Neural progenitor cell (in vitro differentiated cells): ENCODE data around the gene TSGA10. TPM values are rescaled to one million over a fixed set of nuclear protein-coding genes. Genes with fewer than 3 reads are reported as not detected.

Source experiments
- DNase-seq: peaks from one replicate; pipeline ENCODE4 v3.0.0-alpha.2; 2016; ENCODE audit warnings: low spot score
- H2AFZ ChIP-seq: fragments of 200-600 bp; sonication (generic); replicated peaks from 2 replicates; pipeline ENCODE4 v1.6.1; 2016; ENCODE audit warnings: antibody characterized with exemption
- H3F3A ChIP-seq: fragments of 200-600 bp; sonication (generic); 2 replicates; pipeline ENCODE4 v1.6.1; 2016; ENCODE audit warnings: antibody characterized with exemption, low read depth
- H3K27ac ChIP-seq: fragments of 200-600 bp; sonication (generic); 2 replicates; pipeline ENCODE4 v1.5.1; 2016; ENCODE audit warnings: mild to moderate bottlenecking
- H3K27me3 ChIP-seq: fragments of 200-600 bp; sonication (generic); 2 replicates; pipeline ENCODE4 v1.6.1; 2016; ENCODE audit warnings: mild to moderate bottlenecking, moderate library complexity
- H3K36me3 ChIP-seq: fragments of 200-600 bp; sonication (generic); 2 replicates; pipeline ENCODE4 v1.5.1; 2016
- H3K4me1 ChIP-seq: fragments of 200-600 bp; sonication (generic); 2 replicates; pipeline ENCODE4 v1.6.1; 2016; ENCODE audit warnings: mixed run types
- H3K4me2 ChIP-seq: fragments of 200-600 bp; sonication (generic); 2 replicates; pipeline ENCODE4 v1.6.1; 2016
- H3K4me3 ChIP-seq: fragments of 200-600 bp; sonication (generic); 2 replicates; pipeline ENCODE4 v1.5.1; 2016
- H3K79me2 ChIP-seq: fragments of 200-600 bp; sonication (generic); 2 replicates; pipeline ENCODE4 v1.6.1; 2016; ENCODE audit warnings: low read depth
- H3K9ac ChIP-seq: fragments of 200-600 bp; sonication (generic); 2 replicates; pipeline ENCODE4 v1.6.1; 2016
- H3K9me3 ChIP-seq: fragments of 200-600 bp; sonication (generic); 2 replicates; pipeline ENCODE4 v1.5.1; 2016; ENCODE audit warnings: low read depth
- H4K20me1 ChIP-seq: fragments of 200-600 bp; sonication (generic); 2 replicates; pipeline ENCODE4 v1.6.1; 2016; ENCODE audit warnings: low read depth
- H3K27ac Mint-ChIP-seq: 3 replicates; pipeline ENCODE4 v1.8.0; 2021; ENCODE audit warnings: mixed read lengths
- H3K27me3 Mint-ChIP-seq: 2 replicates; pipeline ENCODE4 v1.8.0; 2022; ENCODE audit warnings: low read depth, mild to moderate bottlenecking, inconsistent platforms, moderate library complexity, mixed read lengths; ENCODE audit not compliant: insufficient read depth
- H3K36me3 Mint-ChIP-seq: 3 replicates; pipeline ENCODE4 v1.8.0; 2021; ENCODE audit warnings: mixed read lengths
- H3K4me1 Mint-ChIP-seq: 3 replicates; pipeline ENCODE4 v1.8.0; 2021; ENCODE audit warnings: mixed read lengths
- H3K4me3 Mint-ChIP-seq: 3 replicates; pipeline ENCODE4 v1.8.0; 2021; ENCODE audit warnings: mild to moderate bottlenecking, moderate library complexity, mixed read lengths
- H3K9me3 Mint-ChIP-seq: 3 replicates; pipeline ENCODE4 v1.8.0; 2020; ENCODE audit warnings: mixed read lengths
- CTCF ChIP-seq: fragments of 200-600 bp; sonication (generic); IDR thresholded peaks from 2 replicates; pipeline ENCODE4 v1.5.1; 2017; ENCODE audit warnings: antibody characterized with exemption, mild to moderate bottlenecking
- EZH2 ChIP-seq: fragments of 200-600 bp; sonication (generic); IDR thresholded peaks from 2 replicates; pipeline ENCODE4 v1.6.1; 2017; ENCODE audit warnings: antibody characterized with exemption, mild to moderate bottlenecking, moderate library complexity
- EZH2phosphoT487 ChIP-seq: fragments of 200-600 bp; sonication (generic); IDR thresholded peaks from 2 replicates; pipeline ENCODE4 v1.6.1; 2017; ENCODE audit warnings: antibody characterized with exemption
- total RNA-seq: library from RNA; depleted of rRNA; stranded (reverse); fragments of >200 nt; gene quantifications from 2 replicates; pipeline ENCODE4 v1.2.3, GENCODE V29; 2015; ENCODE audit warnings: low replicate concordance

TSGA10 gene
- total RNA-seq, 1 donor from 2014 or later: 5.8 TPM

- peaks cover 15% of the 10 kb centered on the region for H3K4me1 ChIP-seq
- H2AFZ ChIP-seq: no peak overlapping the region
- H3K9ac ChIP-seq: peak overlapping the region; percentile 73
- H3K4me3 ChIP-seq: peak overlapping the region; percentile 88
- TF ChIP-seq EZH2phosphoT487 (no peak), EZH2 (no peak), CTCF (no peak)
- no peaks in the 10 kb centered on the region for H3K27me3 Mint-ChIP-seq
- peaks cover 5% of the 10 kb centered on the region for H4K20me1 ChIP-seq
- H3K27ac ChIP-seq: peak overlapping the region; percentile 68
- H3K79me2 ChIP-seq: peaks cover 82% of the 10 kb centered on the region
- no peaks in the 10 kb centered on the region for H3K36me3 ChIP-seq
- no peaks in the 10 kb centered on the region for H3K9me3 Mint-ChIP-seq
- H3K27me3 ChIP-seq: no peaks in the 10 kb centered on the region
- no peaks in the 10 kb centered on the region for H3K9me3 ChIP-seq
- peak; percentile 27 for DNase-seq
- peak overlapping the region; percentile 100 for H3K4me3 Mint-ChIP-seq
- no peaks in the 10 kb centered on the region for H3K36me3 Mint-ChIP-seq
- peaks cover 12% of the 10 kb centered on the region for H3F3A ChIP-seq
- H3K27ac Mint-ChIP-seq: peak overlapping the region; percentile 82
- H3K4me1 Mint-ChIP-seq: peaks cover 25% of the 10 kb centered on the region
- peak overlapping the region; percentile 87 for H3K4me2 ChIP-seq
These were observed 26.9 kb upstream of the TSGA10 start for GRCh38 chr2:99181624-99182000.

- Histone ChIP-seq H3K27ac (peak within 1 kb of the TSS; percentile 68), H3K9ac (peak within 1 kb of the TSS; percentile 73), H3K4me2 (peak within 1 kb of the TSS; percentile 87), H2AFZ (peak within 1 kb of the TSS; percentile 93), H3K9me3 (no peaks in the 10 kb centered on the region), H3K4me3 (peak within 1 kb of the TSS; percentile 88), H3F3A (peaks cover 12% of the 10 kb centered on the region), H3K4me1 (peaks cover 15% of the 10 kb centered on the region), H4K20me1 (peaks cover 4% of the 10 kb centered on the region), H3K36me3 (no peaks in the 10 kb centered on the region), H3K27me3 (no peaks in the 10 kb centered on the region), H3K79me2 (peaks cover 75% of the 10 kb centered on the region)
- Mint-ChIP-seq H3K9me3 (no peaks in the 10 kb centered on the region), H3K4me3 (peak within 1 kb of the TSS; percentile 100), H3K27me3 (no peaks in the 10 kb centered on the region), H3K4me1 (peaks cover 25% of the 10 kb centered on the region), H3K36me3 (no peaks in the 10 kb centered on the region), H3K27ac (peak within 1 kb of the TSS; percentile 96)
- TF ChIP-seq EZH2phosphoT487: no peak
- DNase-seq: peak; percentile 95
These were observed 26.2 kb upstream of the TSGA10 start, which contains the start of the genes MITD1 and MRPL30 for GRCh38 chr2:99180755-99181623. Gene MITD1 (minus strand): TSS chr2:99181058. CDS start chr2:99180981, 77 bp downstream. Gene MRPL30 (plus strand): TSS chr2:99181184. CDS start chr2:99186204, 5,020 bp downstream.

GRCh38 chr2:99171377-99172140, 16.8 kb upstream of the TSGA10 start:
- no peaks in the 10 kb centered on the region for H3F3A ChIP-seq
- DNase-seq: no peak
- no peak overlapping the region for H3K4me2 ChIP-seq
- no peak overlapping the region for H3K27ac ChIP-seq
- no peaks in the 10 kb centered on the region for H4K20me1 ChIP-seq
- H3K36me3 ChIP-seq: peaks cover 8% of the 10 kb centered on the region
- no peak overlapping the region for H2AFZ ChIP-seq
- H3K4me1 ChIP-seq: no peaks in the 10 kb centered on the region
- Mint-ChIP-seq H3K36me3 (no peaks in the 10 kb centered on the region), H3K4me1 (no peaks in the 10 kb centered on the region), H3K27ac (no peak overlapping the region), H3K4me3 (no peak overlapping the region), H3K9me3 (no peaks in the 10 kb centered on the region), H3K27me3 (no peaks in the 10 kb centered on the region)
- no peak overlapping the region for H3K9ac ChIP-seq
- no peaks in the 10 kb centered on the region for H3K9me3 ChIP-seq
- H3K4me3 ChIP-seq: no peak overlapping the region
- no peak for TF ChIP-seq EZH2phosphoT487
- no peak for TF ChIP-seq EZH2
- TF ChIP-seq CTCF: no peak
- H3K79me2 ChIP-seq: peaks cover 6% of the 10 kb centered on the region
- no peaks in the 10 kb centered on the region for H3K27me3 ChIP-seq
